ENCODE data around the gene ZNF668.
A peak's percentile ranks its signal among the peaks of the same experiment; 100 is the strongest.

- TF ChIP-seq CTCF (IDR thresholded peaks at IDR 0.05) (peak in 2 of 7 experiments; percentile 7 to 17), POLR2AphosphoS5 (IDR thresholded peaks at IDR 0.05) (peak; percentile 75 to 91 (median 82)), POLR2A (IDR thresholded peaks at IDR 0.05) (no peak)
Measured at GRCh38 chr16:31094424-31095120, 20.5 kb upstream of the ZNF668 start, which contains the start of gene VKORC1.

All from stomach (tissue), 4 donors.